NCI-H1436 (cell line): Measurements from ENCODE around the gene CYBC1.

Experiments used
- DNase-seq: peaks from one replicate; lab custom pipeline; 2025; lab: John Stamatoyannopoulos, UW

Gene CYBC1

GRCh38 chr17:82447876-82448275 lies 2.7 kb downstream of the CYBC1 start:
- no peak for DNase-seq

GRCh38 chr17:82446649-82447048 lies 3.9 kb downstream of the CYBC1 start:
- no peak for DNase-seq

- DNase-seq, result no peak
Measured at GRCh38 chr17:82446124-82446523, 4.4 kb downstream of the CYBC1 start.

GRCh38 chr17:82445542-82445941 lies 5.0 kb downstream of the CYBC1 start:
- DNase-seq, result no peak

GRCh38 chr17:82444941-82445521 lies 5.5 kb downstream of the CYBC1 start:
- no peak for DNase-seq

GRCh38 chr17:82444284-82444893 lies 6.2 kb downstream of the CYBC1 start:
- DNase-seq, result no peak

- no peak for DNase-seq
Measured at GRCh38 chr17:82443465-82444283, 6.9 kb downstream of the CYBC1 start.

- DNase-seq, result no peak
Measured at GRCh38 chr17:82442643-82443464, 7.7 kb downstream of the CYBC1 start.

GRCh38 chr17:82441691-82442487 lies 8.7 kb downstream of the CYBC1 start:
- no peak for DNase-seq

GRCh38 chr17:82440991-82441627 lies 9.4 kb downstream of the CYBC1 start:
- peak; percentile 43 for DNase-seq

- no peak for DNase-seq
Measured at GRCh38 chr17:82440469-82440981, 10.0 kb downstream of the CYBC1 start.

- no peak for DNase-seq
Measured at GRCh38 chr17:82439829-82440365, 10.7 kb downstream of the CYBC1 start.

- DNase-seq, result no peak
Measured at GRCh38 chr17:82439194-82439828, 11.2 kb downstream of the CYBC1 start.

- no peak for DNase-seq
Measured at GRCh38 chr17:82438401-82439193, 12.0 kb downstream of the CYBC1 start.

GRCh38 chr17:82437325-82437668 lies 13.3 kb downstream of the CYBC1 start:
- no peak for DNase-seq

GRCh38 chr17:82436601-82437324 lies 13.8 kb downstream of the CYBC1 start:
- no peak for DNase-seq

- no peak for DNase-seq
Measured at GRCh38 chr17:82435601-82436583, 14.7 kb downstream of the CYBC1 start.
